ENCODE data around the gene NME5.

The NME5 gene, protein sequence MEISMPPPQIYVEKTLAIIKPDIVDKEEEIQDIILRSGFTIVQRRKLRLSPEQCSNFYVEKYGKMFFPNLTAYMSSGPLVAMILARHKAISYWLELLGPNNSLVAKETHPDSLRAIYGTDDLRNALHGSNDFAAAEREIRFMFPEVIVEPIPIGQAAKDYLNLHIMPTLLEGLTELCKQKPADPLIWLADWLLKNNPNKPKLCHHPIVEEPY

DNA sequence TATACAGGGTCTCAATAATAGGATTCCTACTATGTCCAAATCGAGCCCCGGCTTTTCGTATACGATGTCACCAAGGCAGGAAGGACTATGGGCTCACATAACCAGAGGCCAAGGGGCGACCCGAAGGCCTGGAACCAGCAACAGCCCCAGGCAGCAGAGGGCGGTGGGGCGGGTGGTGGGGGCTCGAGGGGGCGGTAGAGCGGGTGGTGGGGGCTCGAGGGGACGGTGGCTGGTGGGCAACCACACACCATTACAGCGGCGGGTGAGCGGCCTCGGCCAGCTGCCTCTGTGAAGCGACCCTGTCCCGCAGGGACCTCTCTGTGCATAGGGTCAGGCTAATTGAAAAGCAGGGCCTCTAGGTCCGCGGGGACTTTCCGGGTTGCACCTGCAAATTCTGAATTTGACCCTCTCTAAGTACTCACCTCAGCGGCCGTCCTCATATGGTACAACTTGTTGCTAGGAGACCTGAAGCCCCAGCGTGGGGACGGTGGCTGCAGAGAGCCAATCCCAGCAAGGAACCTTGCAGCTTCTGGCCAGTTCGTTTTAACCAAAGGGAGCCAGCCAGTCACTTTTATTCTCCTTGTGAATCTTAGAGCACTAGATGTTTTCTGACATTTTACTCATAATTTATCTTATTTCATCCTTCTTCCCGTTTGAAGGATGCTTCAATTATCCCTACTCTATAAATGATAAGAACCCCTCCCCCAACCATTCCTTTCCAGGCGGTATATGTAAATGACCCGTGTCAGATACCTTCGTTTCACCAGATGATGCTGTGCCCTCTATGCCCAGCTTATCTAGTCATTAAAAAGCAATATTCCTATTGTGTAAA is at the start of gene NME5:
NME5 (minus strand) TSS at position 480 of the 832 bp plus-strand sequence. CDS start 648 bp downstream, outside the sequence.
- TF ChIP-seq, protein P1, sequence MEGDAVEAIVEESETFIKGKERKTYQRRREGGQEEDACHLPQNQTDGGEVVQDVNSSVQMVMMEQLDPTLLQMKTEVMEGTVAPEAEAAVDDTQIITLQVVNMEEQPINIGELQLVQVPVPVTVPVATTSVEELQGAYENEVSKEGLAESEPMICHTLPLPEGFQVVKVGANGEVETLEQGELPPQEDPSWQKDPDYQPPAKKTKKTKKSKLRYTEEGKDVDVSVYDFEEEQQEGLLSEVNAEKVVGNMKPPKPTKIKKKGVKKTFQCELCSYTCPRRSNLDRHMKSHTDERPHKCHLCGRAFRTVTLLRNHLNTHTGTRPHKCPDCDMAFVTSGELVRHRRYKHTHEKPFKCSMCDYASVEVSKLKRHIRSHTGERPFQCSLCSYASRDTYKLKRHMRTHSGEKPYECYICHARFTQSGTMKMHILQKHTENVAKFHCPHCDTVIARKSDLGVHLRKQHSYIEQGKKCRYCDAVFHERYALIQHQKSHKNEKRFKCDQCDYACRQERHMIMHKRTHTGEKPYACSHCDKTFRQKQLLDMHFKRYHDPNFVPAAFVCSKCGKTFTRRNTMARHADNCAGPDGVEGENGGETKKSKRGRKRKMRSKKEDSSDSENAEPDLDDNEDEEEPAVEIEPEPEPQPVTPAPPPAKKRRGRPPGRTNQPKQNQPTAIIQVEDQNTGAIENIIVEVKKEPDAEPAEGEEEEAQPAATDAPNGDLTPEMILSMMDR (IDR thresholded peaks at IDR 0.05; ENCODE audit: unreplicated experiment in 3 of 3) = no peak
- H3K27ac Mint-ChIP-seq = peak within 1 kb of the TSS in 2 of 3 experiments; percentile 4 to 38

DNA sequence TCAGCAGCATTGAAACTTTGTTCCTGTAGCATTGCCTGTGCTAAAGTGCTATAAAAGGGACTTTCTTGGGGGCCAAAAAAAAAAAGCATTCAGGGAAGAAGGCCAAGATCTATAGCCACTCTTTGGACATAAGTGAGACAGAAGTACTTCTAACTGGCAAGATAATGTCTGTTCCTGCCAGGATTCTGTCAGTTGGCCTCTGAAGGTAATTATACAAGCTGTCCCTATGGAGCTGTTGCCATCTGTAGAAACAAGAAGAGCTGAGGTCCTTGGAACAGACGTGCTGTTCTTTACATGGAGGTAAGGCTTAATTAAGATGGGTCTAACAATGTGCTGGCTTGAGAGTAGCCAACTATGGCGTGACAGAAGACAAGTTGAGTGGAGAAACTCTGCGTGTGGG is 49.4 kb upstream of the NME5 start:
- Mint-ChIP-seq H3K4me3 (no peak overlapping the region), H3K4me1 (no peaks in the 10 kb centered on the region), H3K27ac (no peak overlapping the region), H3K27me3 (ENCODE audit: low read depth) (no peaks in the 10 kb centered on the region), H3K9me3 (no peaks in the 10 kb centered on the region), H3K36me3 (ENCODE audit: low read depth) (peaks cover 84% of the 10 kb centered on the region)
- TF ChIP-seq, protein P1 (IDR thresholded peaks at IDR 0.05; ENCODE audit: unreplicated experiment in 3 of 3) = no peak

More for the DNA sequence above, at the start of gene NME5:
- Mint-ChIP-seq H3K9me3 (no peaks in the 10 kb centered on the region), H3K4me3 (peak within 1 kb of the TSS; percentile 88 to 91 (median 90)), H3K36me3 (ENCODE audit: low read depth) (no peaks in the 10 kb centered on the region), H3K27me3 (ENCODE audit: low read depth) (no peaks in the 10 kb centered on the region), H3K4me1 (peaks cover 6% of the 10 kb centered on the region)

DNA sequence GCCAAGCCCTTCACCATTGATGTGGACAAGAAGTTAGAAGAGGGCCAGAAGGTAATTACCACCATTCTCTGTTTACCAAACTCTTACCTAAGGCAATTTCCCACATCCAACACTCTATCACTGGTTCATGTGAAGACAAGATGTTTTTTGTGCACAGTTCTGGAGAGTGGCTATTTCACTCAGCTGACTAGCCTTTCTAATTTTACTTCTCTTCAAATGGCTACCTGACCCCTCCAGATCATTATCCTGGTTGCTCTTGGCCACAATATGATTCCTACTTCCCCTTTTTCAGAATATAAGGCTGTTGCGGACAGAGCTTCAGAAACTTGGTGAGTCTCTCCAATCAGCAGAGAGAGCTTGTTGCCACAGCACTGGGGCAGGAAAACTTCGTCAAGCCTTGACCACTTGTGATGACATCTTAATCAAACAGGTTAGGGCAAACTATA is 46.8 kb upstream of the NME5 start:
- Mint-ChIP-seq H3K4me1 (no peaks in the 10 kb centered on the region), H3K36me3 (ENCODE audit: low read depth) (peaks cover 81% of the 10 kb centered on the region), H3K9me3 (no peaks in the 10 kb centered on the region), H3K27ac (no peak overlapping the region), H3K4me3 (no peak overlapping the region), H3K27me3 (ENCODE audit: low read depth) (no peaks in the 10 kb centered on the region)
- TF ChIP-seq, protein P1 (IDR thresholded peaks at IDR 0.05; ENCODE audit: unreplicated experiment in 3 of 3) = no peak

DNA sequence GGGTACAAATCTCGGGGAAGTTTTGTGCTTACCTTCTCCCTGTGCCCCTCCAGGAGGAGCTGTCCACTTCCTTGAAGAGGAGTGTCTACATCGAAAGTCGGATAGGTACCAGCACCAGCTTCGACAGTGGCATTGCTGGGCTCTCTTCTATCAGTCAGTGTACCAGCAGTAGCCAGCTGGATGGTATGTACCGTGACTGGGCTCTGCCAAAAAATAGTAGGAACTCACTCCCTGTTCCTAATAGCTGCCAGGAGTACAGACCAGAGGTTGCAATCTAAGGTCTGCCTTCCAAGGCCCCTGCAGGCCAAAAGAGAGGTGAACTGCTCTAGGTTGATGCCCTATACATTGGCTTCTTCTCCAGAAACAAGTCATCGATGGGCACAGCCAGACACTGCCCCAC is 43.6 kb upstream of the NME5 start:
- H3K4me3 Mint-ChIP-seq = no peak overlapping the region
- TF ChIP-seq, protein P1 (IDR thresholded peaks at IDR 0.05; ENCODE audit: unreplicated experiment in 3 of 3) = no peak
- no peak overlapping the region for H3K27ac Mint-ChIP-seq
- no peaks in the 10 kb centered on the region for H3K27me3 Mint-ChIP-seq (ENCODE audit: low read depth)
- peaks cover 58% of the 10 kb centered on the region for H3K36me3 Mint-ChIP-seq (ENCODE audit: low read depth)
- H3K9me3 Mint-ChIP-seq = no peaks in the 10 kb centered on the region
- H3K4me1 Mint-ChIP-seq = peaks cover 10% of the 10 kb centered on the region

DNA sequence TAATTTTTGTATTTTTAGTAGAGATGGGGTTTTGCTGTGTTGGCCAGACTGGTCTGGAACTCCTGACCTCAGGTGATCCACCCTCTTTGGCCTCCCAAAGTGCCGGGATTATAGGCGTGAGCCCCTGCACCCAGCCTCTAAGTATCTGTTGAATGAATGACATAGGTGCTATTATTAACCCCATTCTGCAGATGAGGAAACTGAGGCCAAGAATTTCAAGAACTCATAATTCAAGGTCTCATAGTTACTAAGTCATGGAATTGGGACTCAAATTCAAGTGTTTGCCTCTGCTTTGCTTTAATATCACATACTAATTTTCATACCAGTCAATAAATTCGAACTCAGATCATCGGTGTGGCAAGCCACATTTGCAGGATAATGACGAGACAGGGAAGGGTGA is 41.6 kb upstream of the NME5 start:
- Mint-ChIP-seq H3K27me3 (ENCODE audit: low read depth) (no peaks in the 10 kb centered on the region), H3K27ac (no peak overlapping the region), H3K4me3 (peak overlapping the region in 2 of 3 experiments; percentile 3 to 52), H3K9me3 (no peaks in the 10 kb centered on the region), H3K36me3 (ENCODE audit: low read depth) (peaks cover 41% of the 10 kb centered on the region), H3K4me1 (peaks cover 10% of the 10 kb centered on the region)
- TF ChIP-seq, protein P1 (IDR thresholded peaks at IDR 0.05; ENCODE audit: unreplicated experiment in 3 of 3) = no peak

Data from nephron (organoid).